ENCODE measurements around the gene SPATC1L.

SPATC1L gene

GRCh38 chr21:46215436-46216131, 31.3 kb upstream of the SPATC1L start:
- no peak for DNase-seq (ENCODE audit: low read depth, low spot score)

- no peak for DNase-seq (ENCODE audit: low read depth, low spot score)
Measured at GRCh38 chr21:46214478-46215340, 30.4 kb upstream of the SPATC1L start.

- DNase-seq (ENCODE audit: low read depth, low spot score): no peak
Measured at GRCh38 chr21:46213620-46214286, 29.5 kb upstream of the SPATC1L start.

GRCh38 chr21:46212721-46213484, 28.6 kb upstream of the SPATC1L start:
- DNase-seq (ENCODE audit: low read depth, low spot score): no peak

- DNase-seq (ENCODE audit: low read depth, low spot score): no peak
Measured at GRCh38 chr21:46211786-46212720, 27.8 kb upstream of the SPATC1L start.

- no peak for DNase-seq (ENCODE audit: low read depth, low spot score)
Measured at GRCh38 chr21:46211376-46211775, 27.1 kb upstream of the SPATC1L start.

GRCh38 chr21:46210378-46211136, 26.3 kb upstream of the SPATC1L start:
- DNase-seq (ENCODE audit: low read depth, low spot score): no peak

- DNase-seq (ENCODE audit: low read depth, low spot score): no peak
Measured at GRCh38 chr21:46208761-46209721, 24.8 kb upstream of the SPATC1L start.

GRCh38 chr21:46207920-46208591, 23.8 kb upstream of the SPATC1L start:
- no peak for DNase-seq (ENCODE audit: low read depth, low spot score)

GRCh38 chr21:46207006-46207919, 23.0 kb upstream of the SPATC1L start:
- DNase-seq (ENCODE audit: low read depth, low spot score): no peak

- no peak for DNase-seq (ENCODE audit: low read depth, low spot score)
Measured at GRCh38 chr21:46206163-46207005, 22.1 kb upstream of the SPATC1L start.

GRCh38 chr21:46205766-46206162, 21.5 kb upstream of the SPATC1L start:
- DNase-seq (ENCODE audit: low read depth, low spot score): no peak

GRCh38 chr21:46205166-46205565, 20.9 kb upstream of the SPATC1L start:
- no peak for DNase-seq (ENCODE audit: low read depth, low spot score)

- no peak for DNase-seq (ENCODE audit: low read depth, low spot score)
Measured at GRCh38 chr21:46203203-46203600, 18.9 kb upstream of the SPATC1L start.

GRCh38 chr21:46202592-46203202, 18.4 kb upstream of the SPATC1L start:
- DNase-seq (ENCODE audit: low read depth, low spot score): no peak
